HepG2 (cell line): ENCODE data around the gene INSR.

Experiments
- CTCF ChIP-seq: sonication (generic); formaldehyde crosslinking; IDR thresholded peaks from 2 replicates; pipeline ENCODE4 v1.5.0; 2020; ENCODE audit warnings: mild to moderate bottlenecking, missing genetic modification reagents, moderate library complexity
- HCFC1 ChIP-seq: fragments of 150-350 bp; IDR thresholded peaks from 2 replicates; pipeline ENCODE4 v1.6.1; 2014; ENCODE audit warnings: low read depth, low read length
- NR1H2 ChIP-seq: sonication (generic); formaldehyde crosslinking; IDR thresholded peaks from 2 replicates; pipeline ENCODE4 v1.8.1; 2022; ENCODE audit warnings: low read depth, missing genetic modification reagents, borderline replicate concordance
- ZSCAN12 ChIP-seq: sonication (generic); formaldehyde crosslinking; IDR thresholded peaks from 2 replicates; pipeline ENCODE4 v1.9.0; 2021; ENCODE audit warnings: mild to moderate bottlenecking, missing genetic modification reagents
- ZZZ3 ChIP-seq: sonication (generic); formaldehyde crosslinking; IDR thresholded peaks from 2 replicates; pipeline ENCODE4 v1.4.0; 2020; ENCODE audit warnings: missing genetic modification reagents, mild to moderate bottlenecking, borderline replicate concordance

GRCh38 chr19:7288977-7289376 lies 5.2 kb downstream of the INSR start:
- no peak for TF ChIP-seq HCFC1
- TF ChIP-seq ZSCAN12 (CRISPR knock-in tag), result no peak
- TF ChIP-seq ZZZ3 (CRISPR knock-in tag), result no peak
- TF ChIP-seq NR1H2 (CRISPR knock-in tag), result no peak
- no peak for TF ChIP-seq CTCF (CRISPR knock-in tag)
